Measurements from ENCODE around the gene AMN1.
"Not testable (repeated sequence)": the region's sequence is repeated elsewhere in the genome, so short reads cannot be mapped to it uniquely, and the experiment has no call there.

DNA sequence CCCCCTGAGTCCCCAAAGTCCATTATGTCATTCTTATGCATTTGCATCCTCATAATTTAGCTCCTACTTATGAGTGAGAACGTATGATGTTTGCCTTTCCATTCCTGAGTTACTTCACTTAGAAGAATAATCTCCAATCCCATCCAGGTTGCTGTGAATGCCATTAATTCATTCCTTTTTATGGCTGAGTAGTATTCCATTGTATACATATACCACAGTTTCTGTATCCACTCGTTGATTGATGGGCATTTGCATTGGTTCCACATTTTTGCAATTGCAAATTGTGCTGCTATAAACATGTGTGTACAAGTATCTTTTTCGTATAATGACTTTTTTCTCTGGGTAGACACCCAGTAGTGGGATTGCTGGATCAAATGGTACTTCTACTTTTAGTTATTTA lies 38.9 kb downstream of the AMN1 start:
- not testable (repeated sequence) for TF ChIP-seq POLR2A (IDR thresholded peaks at IDR 0.05)
- TF ChIP-seq, protein P1, sequence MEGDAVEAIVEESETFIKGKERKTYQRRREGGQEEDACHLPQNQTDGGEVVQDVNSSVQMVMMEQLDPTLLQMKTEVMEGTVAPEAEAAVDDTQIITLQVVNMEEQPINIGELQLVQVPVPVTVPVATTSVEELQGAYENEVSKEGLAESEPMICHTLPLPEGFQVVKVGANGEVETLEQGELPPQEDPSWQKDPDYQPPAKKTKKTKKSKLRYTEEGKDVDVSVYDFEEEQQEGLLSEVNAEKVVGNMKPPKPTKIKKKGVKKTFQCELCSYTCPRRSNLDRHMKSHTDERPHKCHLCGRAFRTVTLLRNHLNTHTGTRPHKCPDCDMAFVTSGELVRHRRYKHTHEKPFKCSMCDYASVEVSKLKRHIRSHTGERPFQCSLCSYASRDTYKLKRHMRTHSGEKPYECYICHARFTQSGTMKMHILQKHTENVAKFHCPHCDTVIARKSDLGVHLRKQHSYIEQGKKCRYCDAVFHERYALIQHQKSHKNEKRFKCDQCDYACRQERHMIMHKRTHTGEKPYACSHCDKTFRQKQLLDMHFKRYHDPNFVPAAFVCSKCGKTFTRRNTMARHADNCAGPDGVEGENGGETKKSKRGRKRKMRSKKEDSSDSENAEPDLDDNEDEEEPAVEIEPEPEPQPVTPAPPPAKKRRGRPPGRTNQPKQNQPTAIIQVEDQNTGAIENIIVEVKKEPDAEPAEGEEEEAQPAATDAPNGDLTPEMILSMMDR (IDR thresholded peaks at IDR 0.05) = not testable (repeated sequence)

Measured in suprapubic skin (tissue), 3 donors.